ENCODE data around the gene PAIP2B.
"Not testable (repeated sequence)": the region's sequence is repeated elsewhere in the genome, so short reads cannot be mapped to it uniquely, and the experiment has no call there.

- TF ChIP-seq POLR2A (IDR thresholded peaks at IDR 0.05; ENCODE audit: low read depth); POLR2AphosphoS5 (IDR thresholded peaks at IDR 0.05): not testable (repeated sequence)
- TF ChIP-seq, protein P1, sequence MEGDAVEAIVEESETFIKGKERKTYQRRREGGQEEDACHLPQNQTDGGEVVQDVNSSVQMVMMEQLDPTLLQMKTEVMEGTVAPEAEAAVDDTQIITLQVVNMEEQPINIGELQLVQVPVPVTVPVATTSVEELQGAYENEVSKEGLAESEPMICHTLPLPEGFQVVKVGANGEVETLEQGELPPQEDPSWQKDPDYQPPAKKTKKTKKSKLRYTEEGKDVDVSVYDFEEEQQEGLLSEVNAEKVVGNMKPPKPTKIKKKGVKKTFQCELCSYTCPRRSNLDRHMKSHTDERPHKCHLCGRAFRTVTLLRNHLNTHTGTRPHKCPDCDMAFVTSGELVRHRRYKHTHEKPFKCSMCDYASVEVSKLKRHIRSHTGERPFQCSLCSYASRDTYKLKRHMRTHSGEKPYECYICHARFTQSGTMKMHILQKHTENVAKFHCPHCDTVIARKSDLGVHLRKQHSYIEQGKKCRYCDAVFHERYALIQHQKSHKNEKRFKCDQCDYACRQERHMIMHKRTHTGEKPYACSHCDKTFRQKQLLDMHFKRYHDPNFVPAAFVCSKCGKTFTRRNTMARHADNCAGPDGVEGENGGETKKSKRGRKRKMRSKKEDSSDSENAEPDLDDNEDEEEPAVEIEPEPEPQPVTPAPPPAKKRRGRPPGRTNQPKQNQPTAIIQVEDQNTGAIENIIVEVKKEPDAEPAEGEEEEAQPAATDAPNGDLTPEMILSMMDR (IDR thresholded peaks at IDR 0.05) = not testable (repeated sequence)
Observed at GRCh38 chr2:71233072-71233471, 6.2 kb upstream of the PAIP2B start.

Data from esophagus muscularis mucosa (tissue), 3 donors.